ENCODE data around the gene SRD5A1.

DNA sequence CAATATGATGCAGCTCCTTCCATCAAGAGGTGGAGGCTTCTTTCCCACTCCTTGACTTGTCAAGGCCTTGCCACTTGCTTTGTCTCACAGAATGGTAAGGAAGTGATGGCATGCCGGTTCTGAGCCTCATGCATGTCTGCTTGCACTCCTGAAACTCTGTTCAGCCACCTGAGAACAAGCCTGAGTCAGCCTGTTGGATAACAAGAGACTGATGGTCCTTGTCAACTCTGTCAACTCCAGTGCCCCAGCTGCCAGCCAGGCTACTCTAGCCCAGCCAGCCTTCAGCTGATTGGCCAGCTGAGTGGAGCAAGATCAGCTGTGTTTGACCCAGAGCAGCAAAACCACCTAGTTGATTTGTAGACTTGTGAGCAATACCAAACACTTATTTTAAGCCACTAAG, 75.6 kb downstream of the SRD5A1 start:
- TF ChIP-seq, protein P1, sequence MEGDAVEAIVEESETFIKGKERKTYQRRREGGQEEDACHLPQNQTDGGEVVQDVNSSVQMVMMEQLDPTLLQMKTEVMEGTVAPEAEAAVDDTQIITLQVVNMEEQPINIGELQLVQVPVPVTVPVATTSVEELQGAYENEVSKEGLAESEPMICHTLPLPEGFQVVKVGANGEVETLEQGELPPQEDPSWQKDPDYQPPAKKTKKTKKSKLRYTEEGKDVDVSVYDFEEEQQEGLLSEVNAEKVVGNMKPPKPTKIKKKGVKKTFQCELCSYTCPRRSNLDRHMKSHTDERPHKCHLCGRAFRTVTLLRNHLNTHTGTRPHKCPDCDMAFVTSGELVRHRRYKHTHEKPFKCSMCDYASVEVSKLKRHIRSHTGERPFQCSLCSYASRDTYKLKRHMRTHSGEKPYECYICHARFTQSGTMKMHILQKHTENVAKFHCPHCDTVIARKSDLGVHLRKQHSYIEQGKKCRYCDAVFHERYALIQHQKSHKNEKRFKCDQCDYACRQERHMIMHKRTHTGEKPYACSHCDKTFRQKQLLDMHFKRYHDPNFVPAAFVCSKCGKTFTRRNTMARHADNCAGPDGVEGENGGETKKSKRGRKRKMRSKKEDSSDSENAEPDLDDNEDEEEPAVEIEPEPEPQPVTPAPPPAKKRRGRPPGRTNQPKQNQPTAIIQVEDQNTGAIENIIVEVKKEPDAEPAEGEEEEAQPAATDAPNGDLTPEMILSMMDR (IDR thresholded peaks at IDR 0.05) = no peak
- TF ChIP-seq POLR2A (IDR thresholded peaks at IDR 0.05) = no peak

Data from uterus (tissue), 2 donors.